ENCODE data around the gene BSPRY.
"Not testable (repeated sequence)": the region's sequence is repeated elsewhere in the genome, so short reads cannot be mapped to it uniquely, and the experiment has no call there.

BSPRY gene

GRCh38 chr9:113370806-113371325 is 21.5 kb downstream of the BSPRY start:
- no peak for DNase-seq (ENCODE audit: low read depth)

DNA sequence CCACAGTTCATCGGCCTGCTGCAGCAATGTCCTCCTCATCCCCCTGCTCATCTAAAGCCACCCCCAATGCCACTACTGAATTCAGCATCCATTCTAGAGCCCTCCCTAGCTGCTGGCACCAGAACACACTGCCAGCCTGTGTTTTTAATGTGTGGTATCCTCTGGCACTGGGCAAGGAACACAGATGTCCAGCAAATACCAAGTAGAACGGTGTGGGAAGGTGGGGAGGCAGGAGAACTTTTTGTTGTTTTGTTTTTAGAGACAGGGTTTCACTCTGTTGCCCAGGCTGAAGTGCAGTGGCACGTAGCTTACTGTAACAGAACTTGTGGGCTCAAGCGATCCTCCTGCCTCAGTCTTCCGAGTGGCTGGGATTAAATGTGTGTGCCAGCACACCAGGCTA is 22.7 kb downstream of the BSPRY start:
- no peak for DNase-seq (ENCODE audit: low read depth)

- no peak for DNase-seq (ENCODE audit: low read depth)
These were observed 23.9 kb downstream of the BSPRY start for GRCh38 chr9:113373256-113373655.

DNA sequence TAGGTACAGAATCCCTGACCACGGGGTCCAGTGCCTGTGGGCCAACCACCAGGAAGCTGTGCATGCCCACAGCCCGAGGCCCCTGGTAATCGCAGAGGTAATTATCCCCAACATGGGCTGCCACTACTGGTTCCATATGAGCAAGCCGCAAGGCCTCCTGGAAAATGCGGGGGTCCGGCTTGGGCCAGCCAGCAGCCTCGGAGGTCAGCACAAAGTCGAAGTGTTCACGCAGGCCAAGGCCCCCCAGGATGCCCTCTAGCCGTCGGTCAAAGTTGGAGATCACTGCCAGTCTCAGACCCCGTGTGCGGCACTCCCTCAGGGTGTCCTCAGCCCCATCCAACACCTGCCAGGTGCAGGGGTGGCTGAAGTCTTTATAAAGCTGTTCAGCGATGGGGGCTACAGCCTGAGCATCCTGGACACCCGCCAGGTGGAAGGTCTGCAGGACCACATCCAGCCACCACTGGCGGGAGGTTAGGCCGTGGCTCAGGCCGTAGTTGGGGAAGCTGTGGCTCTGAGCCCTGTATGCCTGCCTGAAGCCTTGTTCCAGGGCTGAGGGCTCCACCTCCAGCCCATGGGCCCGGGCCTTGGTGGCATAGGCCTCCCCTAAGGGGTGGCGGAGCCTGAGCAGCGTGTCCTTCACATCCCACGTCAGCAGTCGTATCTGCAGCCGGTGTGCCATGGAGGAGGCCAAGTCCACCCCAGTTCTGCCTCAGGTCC is 24.5 kb downstream of the BSPRY start:
- no peak for DNase-seq (ENCODE audit: low read depth)

- DNase-seq (ENCODE audit: low read depth): no peak
These were observed 26.0 kb downstream of the BSPRY start for GRCh38 chr9:113375057-113376023.

GRCh38 chr9:113376634-113377567 is 27.6 kb downstream of the BSPRY start, which contains the start of gene HDHD3:
Gene HDHD3 (minus strand): TSS chr9:113376986. CDS start chr9:113374354, 2,632 bp downstream.
- DNase-seq (ENCODE audit: low read depth): peak; percentile 70

GRCh38 chr9:113379094-113379828 is 29.9 kb downstream of the BSPRY start:
- DNase-seq (ENCODE audit: low read depth): not testable (repeated sequence)

- DNase-seq (ENCODE audit: low read depth): not testable (repeated sequence)
These were observed 30.5 kb downstream of the BSPRY start for GRCh38 chr9:113379829-113380210.

- no peak for DNase-seq (ENCODE audit: low read depth)
These were observed 31.6 kb downstream of the BSPRY start for GRCh38 chr9:113380869-113381378.

DNA sequence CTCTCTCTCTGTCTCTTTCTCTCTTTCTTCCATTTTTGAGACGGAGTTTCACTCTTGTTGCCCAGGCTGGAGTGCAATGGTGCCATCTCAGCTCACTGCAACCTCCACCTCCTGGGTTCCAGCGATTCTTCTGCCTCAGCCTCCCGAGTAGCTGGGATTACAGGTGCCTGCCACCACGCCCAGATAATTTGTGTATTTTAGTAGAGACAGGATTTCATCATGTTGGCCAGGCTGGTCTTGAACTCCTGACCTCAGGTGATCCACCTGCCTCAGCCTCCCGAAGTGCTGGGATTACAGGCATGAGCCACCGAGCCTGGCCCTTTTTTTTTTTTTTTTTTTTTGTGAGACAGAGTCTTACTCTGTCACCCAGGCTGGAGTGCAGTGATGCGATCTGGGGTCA is 32.1 kb downstream of the BSPRY start:
- not testable (repeated sequence) for DNase-seq (ENCODE audit: low read depth)

- DNase-seq (ENCODE audit: low read depth): no peak
These were observed 32.6 kb downstream of the BSPRY start for GRCh38 chr9:113381909-113382411.

DNA sequence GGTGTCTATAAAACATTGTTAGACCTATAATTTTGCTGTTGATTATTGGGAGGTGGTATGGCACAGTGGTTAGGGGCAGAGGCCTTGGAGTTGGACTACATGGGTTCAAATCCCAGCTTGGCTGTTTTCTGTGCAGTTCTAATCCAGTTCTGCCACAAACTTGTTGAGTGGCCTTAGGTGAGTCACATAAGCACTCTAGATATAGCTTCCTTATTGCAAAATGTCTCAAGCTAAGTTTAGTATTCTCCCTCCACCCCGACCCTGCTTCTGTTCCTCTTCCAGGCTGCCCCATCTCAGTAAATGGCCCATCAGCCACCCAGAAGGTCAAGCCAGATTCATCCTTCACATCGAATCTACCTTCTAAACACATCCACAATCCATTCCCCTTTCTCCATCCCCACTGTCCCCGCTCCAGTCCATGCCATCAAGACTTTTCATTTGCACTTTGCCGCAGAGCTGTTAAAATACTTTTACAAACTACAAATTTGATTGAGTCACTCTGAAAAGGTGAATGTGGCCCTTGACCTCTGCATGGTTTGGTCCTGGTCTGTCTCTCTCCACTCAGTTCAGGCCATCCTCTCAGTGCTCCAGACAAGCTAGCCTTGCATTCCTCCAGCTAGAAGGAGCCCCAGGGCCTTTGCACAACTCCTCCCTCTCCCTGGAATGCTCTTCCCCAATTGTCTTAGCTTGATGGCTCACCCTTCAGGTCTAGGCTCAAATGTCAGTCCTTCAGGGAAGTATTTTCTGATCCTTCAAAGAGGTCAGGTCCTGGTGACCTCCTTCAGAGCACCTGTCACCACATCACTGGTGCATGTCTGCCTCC is 37.4 kb downstream of the BSPRY start:
- no peak for DNase-seq (ENCODE audit: low read depth)

DNA sequence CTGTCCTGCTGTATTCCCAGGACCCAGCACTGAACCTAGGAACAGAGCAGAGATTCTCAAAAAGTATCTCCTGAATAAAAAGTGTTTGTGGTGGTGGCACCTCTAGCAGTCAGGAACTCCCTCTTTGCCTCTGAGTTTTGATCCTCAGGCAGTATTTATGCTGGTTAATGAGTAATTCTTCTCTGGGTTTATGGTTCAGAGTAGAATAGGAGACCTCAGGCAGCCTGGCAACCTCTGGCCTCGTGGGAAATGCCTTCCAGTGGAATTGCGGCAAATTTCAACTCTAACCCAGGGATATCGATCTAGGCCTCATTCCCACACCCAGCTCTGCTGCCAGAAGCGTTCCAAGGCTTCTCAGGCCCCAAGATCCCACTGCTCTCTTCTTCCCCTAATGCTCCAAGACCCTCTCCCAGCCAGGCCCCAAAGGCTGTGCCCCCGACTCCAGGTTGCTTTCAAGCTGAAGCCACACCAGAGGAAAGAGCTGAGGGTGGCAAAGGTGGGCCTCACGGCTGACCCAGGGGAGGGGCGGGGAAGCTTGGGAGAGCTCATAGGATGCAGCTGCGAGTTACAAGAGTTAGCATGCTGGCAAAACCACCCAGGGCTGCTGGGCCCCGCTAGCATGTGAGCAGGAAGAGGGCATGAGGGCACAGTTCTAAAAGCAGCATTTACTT is 38.4 kb downstream of the BSPRY start:
- DNase-seq (ENCODE audit: low read depth): no peak

- no peak for DNase-seq (ENCODE audit: low read depth)
These were observed 39.5 kb downstream of the BSPRY start for GRCh38 chr9:113388833-113389232.

DNA sequence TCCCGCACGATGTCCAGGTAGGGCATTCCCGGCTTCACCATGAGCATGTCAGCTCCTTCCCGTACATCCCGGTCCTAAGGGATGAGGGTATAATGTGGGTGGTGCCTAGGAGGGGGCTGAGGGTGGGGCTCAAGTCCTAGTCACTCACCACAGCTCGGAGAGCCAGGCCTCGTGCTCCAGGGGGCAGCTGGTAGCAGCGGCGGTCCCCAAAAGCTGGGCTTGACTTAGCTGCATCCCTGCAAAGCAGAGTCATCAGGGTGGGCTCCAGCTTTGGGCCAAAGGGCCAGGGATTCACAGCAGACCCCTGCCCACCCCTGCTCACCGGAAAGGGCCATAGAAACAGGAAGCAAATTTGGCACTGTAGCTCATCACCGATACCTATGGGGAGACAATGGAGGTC is 40.1 kb downstream of the BSPRY start:
- DNase-seq (ENCODE audit: low read depth): no peak

- DNase-seq (ENCODE audit: low read depth): no peak
These were observed 41.0 kb downstream of the BSPRY start for GRCh38 chr9:113390192-113390960.

- no peak for DNase-seq (ENCODE audit: low read depth)
These were observed 42.6 kb downstream of the BSPRY start for GRCh38 chr9:113391917-113392316.

DNA sequence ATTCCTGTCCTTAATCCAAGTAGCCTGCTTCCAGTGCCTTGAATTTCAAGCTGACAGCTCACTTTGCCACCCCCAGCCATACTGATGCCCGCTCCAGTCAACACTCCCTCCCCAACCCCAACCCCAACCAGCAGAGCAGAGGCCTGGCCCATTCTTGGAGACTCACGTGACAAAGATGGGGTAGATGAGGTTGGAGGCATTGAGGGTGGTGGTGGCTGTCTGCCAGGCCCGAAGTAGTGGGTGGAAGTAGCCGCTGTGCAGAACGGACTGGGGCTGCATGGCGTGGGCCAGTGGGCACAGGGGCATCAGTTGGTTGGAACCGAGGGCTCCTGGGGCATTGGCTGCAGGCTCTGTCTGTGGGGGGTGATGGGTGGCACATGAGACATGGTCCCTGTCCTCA is 43.9 kb downstream of the BSPRY start:
- DNase-seq (ENCODE audit: low read depth): no peak

All from activated gamma-delta T cell treated with anti-CD3 and anti-CD28 coated beads, Interleukin-2, amount 50 U/mL, for 16 hours (primary cell).